Activated T-cell treated with anti-CD3 and anti-CD28 coated beads for 48 hours (primary cell): ENCODE measurements around the gene FPR1.

ENCODE experiments used
- DNase-seq: peaks from one replicate; pipeline ENCODE4 v3.0.0-alpha.2; 2020; ENCODE audit warnings: low read depth

The FPR1 gene

DNA sequence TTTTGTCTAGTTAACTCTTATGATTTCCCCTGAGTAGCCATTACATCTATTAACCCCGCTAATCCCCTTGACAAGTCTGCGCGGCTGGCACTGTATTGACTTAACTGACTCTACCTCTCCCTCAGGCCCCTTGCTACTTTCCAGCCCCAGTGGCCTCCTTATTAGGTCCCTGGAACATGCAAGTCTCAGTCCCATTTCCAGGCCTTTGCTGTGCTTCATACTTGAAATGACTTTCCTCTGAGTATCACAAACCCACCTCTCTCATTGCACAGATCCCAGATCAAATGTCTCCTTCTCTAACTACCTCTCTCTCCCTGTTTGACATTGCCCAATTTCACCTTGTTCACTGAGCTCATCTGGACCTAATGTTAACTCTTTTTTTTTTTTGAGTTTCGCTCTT lies 45.4 kb downstream of the FPR1 start:
- no peak for DNase-seq

DNA sequence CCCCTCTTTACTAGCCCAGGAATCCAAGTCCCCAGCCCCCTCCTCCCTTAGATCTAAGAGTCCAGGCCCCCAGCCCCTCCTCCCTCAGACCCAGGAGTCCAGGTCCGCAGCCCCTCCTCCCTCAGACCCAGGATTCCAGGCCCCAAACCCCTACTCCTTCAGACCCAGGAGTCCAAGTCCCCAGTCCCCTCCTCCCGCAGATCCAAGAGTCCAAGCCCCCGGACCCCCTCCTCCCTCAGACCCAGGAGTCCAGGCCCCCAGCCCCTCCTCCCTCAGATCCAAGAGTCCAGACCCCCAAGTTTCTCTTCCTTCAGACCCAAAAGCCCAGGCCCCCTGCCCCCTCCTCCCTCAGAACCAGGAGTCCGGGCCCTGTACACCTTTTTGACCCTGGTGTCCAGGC lies 47.1 kb downstream of the FPR1 start:
- no peak for DNase-seq

GRCh38 chr19:51703575-51704515 lies 47.8 kb downstream of the FPR1 start:
- peak; percentile 97 for DNase-seq

GRCh38 chr19:51702825-51703574 lies 48.7 kb downstream of the FPR1 start:
- DNase-seq, result no peak

- peak; percentile 47 for DNase-seq
Measured at GRCh38 chr19:51702103-51702824, 49.4 kb downstream of the FPR1 start.

DNA sequence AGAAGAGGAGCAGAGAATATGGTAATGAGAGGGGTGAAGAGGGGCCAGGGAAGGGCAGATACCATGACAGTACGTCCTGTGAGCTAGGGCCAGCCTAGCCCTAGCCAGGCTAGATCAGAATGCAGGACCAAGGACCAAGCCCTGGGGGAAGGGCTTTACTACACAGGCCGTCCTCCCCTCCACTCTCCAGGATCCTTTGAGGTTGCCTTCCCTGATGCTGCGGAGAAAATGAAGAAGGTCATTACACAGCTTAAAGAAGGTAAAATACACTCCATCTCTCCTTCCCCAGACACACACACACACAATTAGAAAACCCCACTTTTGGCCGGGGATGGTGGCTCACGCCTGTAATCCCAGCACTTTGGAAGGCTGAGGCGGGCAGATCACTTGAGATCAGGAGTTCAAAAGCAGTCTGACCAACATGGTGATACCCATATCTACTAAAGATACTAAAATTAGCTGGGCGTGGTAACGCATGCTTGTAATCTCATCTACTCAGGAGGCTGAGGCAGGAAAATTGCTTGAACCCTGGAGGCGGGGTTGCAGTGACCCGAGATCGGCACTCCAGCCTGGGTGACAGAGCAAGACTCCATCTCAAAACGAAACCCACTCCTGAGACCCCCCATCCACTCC lies 50.1 kb downstream of the FPR1 start:
- no peak for DNase-seq

DNA sequence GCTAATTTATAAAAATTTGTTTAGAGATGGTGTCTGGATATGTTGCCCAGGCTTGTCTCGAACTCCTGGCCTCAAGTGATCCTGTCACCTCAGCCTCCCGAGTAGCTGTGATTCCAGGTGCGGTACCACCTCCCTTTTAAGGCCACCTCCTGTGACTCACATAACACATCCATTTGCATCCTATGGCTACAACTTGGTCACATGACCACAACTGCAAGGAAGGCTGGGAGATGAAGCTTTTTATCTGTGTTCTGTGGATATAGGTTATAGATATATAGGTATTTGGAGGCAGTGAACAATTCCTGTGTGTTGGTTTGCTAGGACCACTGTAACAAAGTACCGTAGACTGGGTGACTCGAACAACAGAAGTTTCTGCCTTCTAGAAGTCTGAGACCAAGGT lies 52.5 kb downstream of the FPR1 start:
- no peak for DNase-seq

- DNase-seq, result no peak
Measured at GRCh38 chr19:51698296-51698695, 53.4 kb downstream of the FPR1 start.

DNA sequence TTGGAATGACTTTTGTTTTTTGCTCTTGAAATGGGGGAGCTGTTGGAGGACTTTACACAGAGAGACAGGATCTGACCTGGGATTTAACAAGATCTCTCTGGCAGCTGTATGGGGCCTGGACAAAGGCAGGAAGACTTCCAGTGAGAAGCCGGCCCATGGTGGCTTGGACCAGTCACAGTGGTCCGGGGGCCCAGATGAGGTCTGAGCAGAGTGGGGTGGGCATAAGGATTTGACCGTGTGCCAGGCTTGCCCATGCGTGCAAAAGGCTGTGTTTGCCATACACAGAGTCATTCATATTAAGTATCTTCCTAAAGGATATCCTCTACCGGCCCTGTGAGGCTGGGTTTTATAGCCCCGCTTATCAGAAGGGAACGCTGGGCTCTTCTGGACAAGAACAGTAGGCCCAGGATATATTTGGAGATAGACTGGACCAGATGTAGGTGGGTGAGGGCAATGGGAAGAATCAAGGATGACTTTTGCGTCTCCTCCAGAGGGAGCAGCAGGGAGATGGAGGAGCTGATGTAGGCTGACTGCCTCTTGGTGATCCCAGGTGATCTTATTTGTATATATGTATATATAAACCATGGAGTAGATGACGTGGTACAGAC lies 54.4 kb downstream of the FPR1 start:
- no peak for DNase-seq

GRCh38 chr19:51696606-51697005 lies 55.1 kb downstream of the FPR1 start:
- no peak for DNase-seq
